Measurements from ENCODE around the gene TLK2.

GRCh38 chr17:62628831-62629555 is 150.4 kb downstream of the TLK2 start:
- TF ChIP-seq, protein P1, sequence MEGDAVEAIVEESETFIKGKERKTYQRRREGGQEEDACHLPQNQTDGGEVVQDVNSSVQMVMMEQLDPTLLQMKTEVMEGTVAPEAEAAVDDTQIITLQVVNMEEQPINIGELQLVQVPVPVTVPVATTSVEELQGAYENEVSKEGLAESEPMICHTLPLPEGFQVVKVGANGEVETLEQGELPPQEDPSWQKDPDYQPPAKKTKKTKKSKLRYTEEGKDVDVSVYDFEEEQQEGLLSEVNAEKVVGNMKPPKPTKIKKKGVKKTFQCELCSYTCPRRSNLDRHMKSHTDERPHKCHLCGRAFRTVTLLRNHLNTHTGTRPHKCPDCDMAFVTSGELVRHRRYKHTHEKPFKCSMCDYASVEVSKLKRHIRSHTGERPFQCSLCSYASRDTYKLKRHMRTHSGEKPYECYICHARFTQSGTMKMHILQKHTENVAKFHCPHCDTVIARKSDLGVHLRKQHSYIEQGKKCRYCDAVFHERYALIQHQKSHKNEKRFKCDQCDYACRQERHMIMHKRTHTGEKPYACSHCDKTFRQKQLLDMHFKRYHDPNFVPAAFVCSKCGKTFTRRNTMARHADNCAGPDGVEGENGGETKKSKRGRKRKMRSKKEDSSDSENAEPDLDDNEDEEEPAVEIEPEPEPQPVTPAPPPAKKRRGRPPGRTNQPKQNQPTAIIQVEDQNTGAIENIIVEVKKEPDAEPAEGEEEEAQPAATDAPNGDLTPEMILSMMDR (IDR thresholded peaks at IDR 0.05): no peak
- no peak for TF ChIP-seq ZFX (IDR thresholded peaks at IDR 0.05; ENCODE audit: borderline replicate concordance)
